Activated T-helper 17 cell treated with anti-CD3 and anti-CD28 coated beads, Interleukin-2, amount 50 U/mL, for 72 hours (primary cell): ENCODE measurements around the gene RTCA. TPM values are rescaled to one million over a fixed set of nuclear protein-coding genes. Genes with fewer than 3 reads are reported as not detected.
A peak's percentile ranks its signal among the peaks of the same experiment; 100 is the strongest.
"Not testable (repeated sequence)": the region's sequence is repeated elsewhere in the genome, so short reads cannot be mapped to it uniquely, and the experiment has no call there.

Experiments
- ATAC-seq: fragments of 150-1000 bp; cut with Tn5 transposase; replicated peaks from 2 replicates; pipeline ENCODE4 v1.10.0; 2021; ENCODE audit warnings: mild to moderate bottlenecking, moderate library complexity
- H3K27ac Mint-ChIP-seq: one replicate; pipeline ENCODE4 v1.8.0; 2022; ENCODE audit warnings: mixed read lengths
- H3K27me3 Mint-ChIP-seq: one replicate; pipeline ENCODE4 v1.8.0; 2022; ENCODE audit warnings: mixed read lengths
- H3K36me3 Mint-ChIP-seq: one replicate; pipeline ENCODE4 v1.8.0; 2022; ENCODE audit warnings: low read depth, mild to moderate bottlenecking, mixed read lengths
- H3K4me1 Mint-ChIP-seq: one replicate; pipeline ENCODE4 v1.8.0; 2022; ENCODE audit warnings: mixed read lengths
- H3K4me3 Mint-ChIP-seq: one replicate; pipeline ENCODE4 v1.8.0; 2022; ENCODE audit warnings: mild to moderate bottlenecking, mixed read lengths
- H3K9me3 Mint-ChIP-seq: one replicate; pipeline ENCODE4 v1.8.0; 2022; ENCODE audit warnings: mixed read lengths
- total RNA-seq, 2 donors: library from RNA; stranded (reverse); gene quantifications; one replicate each; pipeline ENCODE4 v1.2.3, GENCODE V29; 2022

The RTCA gene
- total RNA-seq, 2 donors from 2014 or later: 48.3 to 57.7 TPM

- Mint-ChIP-seq H3K36me3 (peaks cover 1% of the 10 kb centered on the region), H3K27ac (no peak overlapping the region), H3K4me1 (peaks cover 11% of the 10 kb centered on the region), H3K9me3 (no peaks in the 10 kb centered on the region), H3K4me3 (no peak overlapping the region), H3K27me3 (no peaks in the 10 kb centered on the region)
- no peak for ATAC-seq
These were observed 16.9 kb upstream of the RTCA start for GRCh38 chr1:100249155-100249536.

GRCh38 chr1:100249537-100250257, 16.3 kb upstream of the RTCA start, which contains the start of gene DBT:
Gene DBT, minus strand, starts transcription at chr1:100249834. Its CDS starts 14 bp downstream, at chr1:100249820.
- Mint-ChIP-seq H3K27me3 (no peaks in the 10 kb centered on the region), H3K36me3 (no peaks in the 10 kb centered on the region), H3K9me3 (no peaks in the 10 kb centered on the region), H3K4me1 (peaks cover 11% of the 10 kb centered on the region), H3K4me3 (no peak within 1 kb of the TSS), H3K27ac (no peak within 1 kb of the TSS)
- ATAC-seq: peak; percentile 100

GRCh38 chr1:100250264-100250663, 15.8 kb upstream of the RTCA start:
- H3K27ac Mint-ChIP-seq: no peak overlapping the region
- no peak overlapping the region for H3K4me3 Mint-ChIP-seq
- no peaks in the 10 kb centered on the region for H3K36me3 Mint-ChIP-seq
- no peaks in the 10 kb centered on the region for H3K27me3 Mint-ChIP-seq
- ATAC-seq: no peak
- H3K9me3 Mint-ChIP-seq: no peaks in the 10 kb centered on the region
- H3K4me1 Mint-ChIP-seq: peaks cover 11% of the 10 kb centered on the region

- no peaks in the 10 kb centered on the region for H3K36me3 Mint-ChIP-seq
- H3K4me3 Mint-ChIP-seq: no peak overlapping the region
- H3K27me3 Mint-ChIP-seq: no peaks in the 10 kb centered on the region
- no peaks in the 10 kb centered on the region for H3K9me3 Mint-ChIP-seq
- no peak overlapping the region for H3K27ac Mint-ChIP-seq
- no peak for ATAC-seq
- H3K4me1 Mint-ChIP-seq: peaks cover 11% of the 10 kb centered on the region
These were observed 15.2 kb upstream of the RTCA start for GRCh38 chr1:100250807-100251206.

- Mint-ChIP-seq H3K36me3 (no peaks in the 10 kb centered on the region), H3K9me3 (no peaks in the 10 kb centered on the region), H3K27ac (no peak overlapping the region), H3K4me1 (peaks cover 5% of the 10 kb centered on the region), H3K4me3 (no peak overlapping the region), H3K27me3 (no peaks in the 10 kb centered on the region)
- ATAC-seq: no peak
These were observed 13.1 kb upstream of the RTCA start for GRCh38 chr1:100252901-100253300.

GRCh38 chr1:100253552-100253951, 12.5 kb upstream of the RTCA start:
- Mint-ChIP-seq H3K9me3 (no peaks in the 10 kb centered on the region), H3K27ac (no peak overlapping the region), H3K27me3 (no peaks in the 10 kb centered on the region), H3K4me3 (no peak overlapping the region), H3K36me3 (no peaks in the 10 kb centered on the region), H3K4me1 (peaks cover 5% of the 10 kb centered on the region)
- ATAC-seq: no peak

- not testable (repeated sequence) for H3K27me3 Mint-ChIP-seq, ATAC-seq, H3K4me1 Mint-ChIP-seq, H3K9me3 Mint-ChIP-seq, H3K27ac Mint-ChIP-seq, H3K4me3 Mint-ChIP-seq, H3K36me3 Mint-ChIP-seq
These were observed 9.7 kb upstream of the RTCA start for GRCh38 chr1:100256273-100256672.

- H3K36me3 Mint-ChIP-seq, ATAC-seq, H3K4me1 Mint-ChIP-seq, H3K27me3 Mint-ChIP-seq, H3K9me3 Mint-ChIP-seq, H3K4me3 Mint-ChIP-seq, H3K27ac Mint-ChIP-seq: not testable (repeated sequence)
These were observed 7.6 kb upstream of the RTCA start for GRCh38 chr1:100258427-100258826.

- Mint-ChIP-seq H3K9me3 (no peaks in the 10 kb centered on the region), H3K27ac (no peak overlapping the region), H3K27me3 (no peaks in the 10 kb centered on the region), H3K4me1 (no peaks in the 10 kb centered on the region), H3K36me3 (peaks cover 14% of the 10 kb centered on the region), H3K4me3 (no peak overlapping the region)
- ATAC-seq: no peak
These were observed 4.3 kb upstream of the RTCA start for GRCh38 chr1:100261686-100262085.

GRCh38 chr1:100264081-100264480, 1.9 kb upstream of the RTCA start:
- H3K36me3 Mint-ChIP-seq: peaks cover 38% of the 10 kb centered on the region
- not testable (repeated sequence) for H3K4me3 Mint-ChIP-seq, H3K9me3 Mint-ChIP-seq, H3K4me1 Mint-ChIP-seq, ATAC-seq, H3K27me3 Mint-ChIP-seq, H3K27ac Mint-ChIP-seq

- H3K36me3 Mint-ChIP-seq: peaks cover 53% of the 10 kb centered on the region
- ATAC-seq: peak; percentile 48
- no peaks in the 10 kb centered on the region for H3K27me3 Mint-ChIP-seq
- H3K4me3 Mint-ChIP-seq: peak overlapping the region; percentile 97
- no peaks in the 10 kb centered on the region for H3K9me3 Mint-ChIP-seq
- H3K4me1 Mint-ChIP-seq: peaks cover 15% of the 10 kb centered on the region
- peak overlapping the region; percentile 99 for H3K27ac Mint-ChIP-seq
These were observed 470 bp upstream of the RTCA start for GRCh38 chr1:100265562-100265930.

- peaks cover 65% of the 10 kb centered on the region for H3K36me3 Mint-ChIP-seq
- H3K9me3 Mint-ChIP-seq: no peaks in the 10 kb centered on the region
- H3K27me3 Mint-ChIP-seq: no peaks in the 10 kb centered on the region
- H3K4me3 Mint-ChIP-seq: peak overlapping the region; percentile 97
- H3K4me1 Mint-ChIP-seq: peaks cover 19% of the 10 kb centered on the region
- ATAC-seq: peak; percentile 56
- H3K27ac Mint-ChIP-seq: peak overlapping the region; percentile 99
These were observed 725 bp downstream of the RTCA start for GRCh38 chr1:100266741-100267140.

- peak overlapping the region; percentile 97 for H3K4me3 Mint-ChIP-seq
- peaks cover 19% of the 10 kb centered on the region for H3K4me1 Mint-ChIP-seq
- no peak for ATAC-seq
- H3K9me3 Mint-ChIP-seq: no peaks in the 10 kb centered on the region
- peaks cover 70% of the 10 kb centered on the region for H3K36me3 Mint-ChIP-seq
- H3K27ac Mint-ChIP-seq: peak overlapping the region; percentile 99
- no peaks in the 10 kb centered on the region for H3K27me3 Mint-ChIP-seq
These were observed 1.3 kb downstream of the RTCA start for GRCh38 chr1:100267284-100267683.

GRCh38 chr1:100268202-100268601, 2.2 kb downstream of the RTCA start:
- Mint-ChIP-seq H3K27me3 (no peaks in the 10 kb centered on the region), H3K36me3 (peaks cover 77% of the 10 kb centered on the region), H3K9me3 (no peaks in the 10 kb centered on the region), H3K27ac (peak overlapping the region; percentile 99), H3K4me3 (peak overlapping the region; percentile 97), H3K4me1 (peaks cover 19% of the 10 kb centered on the region)
- ATAC-seq: no peak

GRCh38 chr1:100277866-100278265, 11.8 kb downstream of the RTCA start:
- Mint-ChIP-seq H3K4me1 (peaks cover 24% of the 10 kb centered on the region), H3K27ac (no peak overlapping the region), H3K9me3 (no peaks in the 10 kb centered on the region), H3K4me3 (no peak overlapping the region), H3K27me3 (no peaks in the 10 kb centered on the region), H3K36me3 (peaks cover 100% of the 10 kb centered on the region)
- no peak for ATAC-seq
